Endothelial cell of umbilical vein (primary cell): ENCODE measurements around the gene DEGS1.

ENCODE experiments used
- EZH2 ChIP-seq: IDR thresholded peaks from 2 replicates; pipeline ENCODE4 v1.6.1; 2012; ENCODE audit warnings: borderline replicate concordance, low read depth, mild to moderate bottlenecking, moderate library complexity, low read length, inconsistent platforms; ENCODE audit not compliant: severe bottlenecking
- POLR2A ChIP-seq: IDR thresholded peaks from 2 replicates; pipeline ENCODE4 v1.6.1; 2012; ENCODE audit warnings: low read depth, mild to moderate bottlenecking, control low read depth, low read length
- POLR2AphosphoS5 ChIP-seq: IDR thresholded peaks from 2 replicates; pipeline ENCODE4 v1.6.1; 2012; ENCODE audit warnings: low read depth, mild to moderate bottlenecking, control low read depth, low read length, moderate library complexity; ENCODE audit not compliant: insufficient read depth
- TF ChIP-seq, protein P1 (sequence below), 2 donors: IDR thresholded peaks; 1 replicate in 1 of 2; 2 replicates in 1 of 2; pipeline ENCODE4 v1.5.1; 2011; ENCODE audit warnings: low read length in 2 of 2, mild to moderate bottlenecking in 2 of 2, moderate library complexity in 2 of 2, control low read depth in 1 of 2, inconsistent platforms in 1 of 2, low read depth in 1 of 2; ENCODE audit not compliant: insufficient read depth in 1 of 2; ENCODE audit errors: extremely low read depth in 1 of 2

DNA sequence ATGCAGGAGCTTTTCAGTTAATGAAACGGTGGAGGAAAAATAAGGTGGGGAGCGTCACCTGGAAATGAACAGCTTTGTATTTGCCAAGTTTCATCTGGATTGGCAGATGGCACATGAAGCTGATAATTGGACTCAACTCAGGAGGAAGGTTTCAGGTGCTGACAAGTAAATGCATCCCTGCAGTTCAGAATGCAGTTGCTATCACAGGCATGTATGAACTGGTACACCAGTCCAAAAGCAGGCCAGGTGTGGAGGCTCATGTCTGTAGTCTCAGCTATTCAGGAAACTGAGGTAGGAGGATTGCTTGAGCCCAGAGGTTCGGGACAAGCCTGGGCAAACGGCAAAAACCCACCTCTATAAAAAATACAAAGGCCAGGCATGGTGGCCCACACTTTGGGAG, 15.5 kb downstream of the DEGS1 start:
- TF ChIP-seq, protein P1, sequence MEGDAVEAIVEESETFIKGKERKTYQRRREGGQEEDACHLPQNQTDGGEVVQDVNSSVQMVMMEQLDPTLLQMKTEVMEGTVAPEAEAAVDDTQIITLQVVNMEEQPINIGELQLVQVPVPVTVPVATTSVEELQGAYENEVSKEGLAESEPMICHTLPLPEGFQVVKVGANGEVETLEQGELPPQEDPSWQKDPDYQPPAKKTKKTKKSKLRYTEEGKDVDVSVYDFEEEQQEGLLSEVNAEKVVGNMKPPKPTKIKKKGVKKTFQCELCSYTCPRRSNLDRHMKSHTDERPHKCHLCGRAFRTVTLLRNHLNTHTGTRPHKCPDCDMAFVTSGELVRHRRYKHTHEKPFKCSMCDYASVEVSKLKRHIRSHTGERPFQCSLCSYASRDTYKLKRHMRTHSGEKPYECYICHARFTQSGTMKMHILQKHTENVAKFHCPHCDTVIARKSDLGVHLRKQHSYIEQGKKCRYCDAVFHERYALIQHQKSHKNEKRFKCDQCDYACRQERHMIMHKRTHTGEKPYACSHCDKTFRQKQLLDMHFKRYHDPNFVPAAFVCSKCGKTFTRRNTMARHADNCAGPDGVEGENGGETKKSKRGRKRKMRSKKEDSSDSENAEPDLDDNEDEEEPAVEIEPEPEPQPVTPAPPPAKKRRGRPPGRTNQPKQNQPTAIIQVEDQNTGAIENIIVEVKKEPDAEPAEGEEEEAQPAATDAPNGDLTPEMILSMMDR (IDR thresholded peaks at IDR 0.05; ENCODE audit: extremely low read depth in 1 of 2, insufficient read depth in 1 of 2, low read depth in 1 of 2, low read length in 2 of 2) = no peak
- TF ChIP-seq POLR2A (no peak), EZH2 (no peak), POLR2AphosphoS5 (no peak)
